ENCODE data around the gene EDIL3. TPM values are rescaled to one million over a fixed set of nuclear protein-coding genes. Genes with fewer than 3 reads are reported as not detected.

The EDIL3 gene
- total and polyA plus RNA-seq, 2 donors (not counting 1 experiment from before 2014, with no cell fraction given) = not detected

DNA sequence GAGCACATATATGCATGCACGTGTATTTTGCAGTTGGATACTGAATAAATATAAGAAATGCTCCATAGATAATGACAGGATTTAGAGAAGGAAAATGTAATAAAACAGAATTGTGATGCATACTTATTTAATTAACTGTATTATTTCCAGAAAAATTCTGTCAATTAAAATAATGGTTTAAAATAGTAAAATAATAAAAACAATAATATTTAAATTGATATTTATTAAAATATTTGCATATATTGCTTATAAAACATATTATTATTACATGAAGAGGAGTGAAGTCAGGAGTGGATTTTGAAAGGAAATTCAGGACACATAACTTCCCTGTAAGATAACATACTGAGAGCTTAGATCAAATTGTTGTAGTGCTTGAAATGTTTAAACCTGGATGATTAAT is 21.4 kb upstream of the EDIL3 start:
- CTCF ChIA-PET = no interaction called here
- Mint-ChIP-seq H3K4me3 (no peak overlapping the region), H3K27me3 (no peaks in the 10 kb centered on the region), H3K9me3 (ENCODE audit: insufficient read depth) (no peaks in the 10 kb centered on the region), H3K4me1 (no peaks in the 10 kb centered on the region), H3K27ac (no peak overlapping the region)
- intact Hi-C loops (cut with micrococcal nuclease) = no loop called here
- ATAC-seq (ENCODE audit: low read depth) (no peak), DNase-seq (no peak)
- Histone ChIP-seq H3K4me1 (ENCODE audit: control insufficient read depth in 2 of 2, insufficient read depth in 2 of 2, low read length in 2 of 2) (no peaks in the 10 kb centered on the region), H3K27me3 (replicated peaks in 1 of 4; ENCODE audit: control extremely low read depth in 1 of 4, control insufficient read depth in 3 of 4, insufficient read depth in 4 of 4, low read length in 3 of 4) (no peaks in the 10 kb centered on the region), H3K4me2 (replicated peaks; ENCODE audit: low read depth, low read length, poor library complexity, severe bottlenecking) (no peak overlapping the region), H4K20me1 (ENCODE audit: control insufficient read depth, insufficient read depth, low read length, poor library complexity, severe bottlenecking) (no peaks in the 10 kb centered on the region), H3K9ac (ENCODE audit: low read length) (no peak overlapping the region), H3K36me3 (replicated peaks in 1 of 2; ENCODE audit: control extremely low read depth in 1 of 2, control insufficient read depth in 1 of 2, extremely low read depth in 1 of 2, insufficient read depth in 2 of 2, low read length in 1 of 2) (no peaks in the 10 kb centered on the region), H3K9me3 (ENCODE audit: control extremely low read depth in 1 of 3, control insufficient read depth in 2 of 3, insufficient read depth in 1 of 3, low read length in 2 of 3) (no peaks in the 10 kb centered on the region), H2AFZ (ENCODE audit: insufficient read depth, low read depth, low read length, poor library complexity, severe bottlenecking) (no peak overlapping the region), H3K79me2 (ENCODE audit: control insufficient read depth, insufficient read depth, low read length) (no peaks in the 10 kb centered on the region), H3K4me3 (ENCODE audit: control extremely low read depth in 1 of 5, extremely low read depth in 1 of 5, insufficient read depth in 1 of 5, low read depth in 2 of 5, low read length in 4 of 5) (no peak overlapping the region), H3K27ac (ENCODE audit: low read length in 2 of 2) (no peak overlapping the region)
- no CpG with 5 or more reads among the region's 1 CpG for WGBS (ENCODE audit: insufficient coverage)
- POLR2A ChIA-PET = no interaction called here
- TF ChIP-seq EZH2 (IDR thresholded peaks at IDR 0.05; ENCODE audit: borderline replicate concordance, insufficient read depth, low read depth, low read length, poor library complexity, severe bottlenecking) (no peak), CTCF (IDR thresholded peaks at IDR 0.05) (no peak)

GRCh38 chr5:84403773-84404172 is 19.1 kb upstream of the EDIL3 start:
- H3K27ac ChIP-seq (ENCODE audit: low read length in 2 of 2) = no peak overlapping the region
- intact Hi-C loops (cut with micrococcal nuclease) = no loop called here
- no peak overlapping the region for H3K4me3 Mint-ChIP-seq
- TF ChIP-seq EZH2 (IDR thresholded peaks at IDR 0.05; ENCODE audit: borderline replicate concordance, insufficient read depth, low read depth, low read length, poor library complexity, severe bottlenecking) = no peak
- TF ChIP-seq CTCF (IDR thresholded peaks at IDR 0.05) = no peak
- no peaks in the 10 kb centered on the region for H4K20me1 ChIP-seq (ENCODE audit: control insufficient read depth, insufficient read depth, low read length, poor library complexity, severe bottlenecking)
- H3K4me1 Mint-ChIP-seq = no peaks in the 10 kb centered on the region
- no peaks in the 10 kb centered on the region for H3K4me1 ChIP-seq (ENCODE audit: control insufficient read depth in 2 of 2, insufficient read depth in 2 of 2, low read length in 2 of 2)
- no peak overlapping the region for H3K27ac Mint-ChIP-seq
- no peaks in the 10 kb centered on the region for H3K36me3 ChIP-seq (replicated peaks in 1 of 2; ENCODE audit: control extremely low read depth in 1 of 2, control insufficient read depth in 1 of 2, extremely low read depth in 1 of 2, insufficient read depth in 2 of 2, low read length in 1 of 2)
- H3K9me3 Mint-ChIP-seq (ENCODE audit: insufficient read depth) = no peaks in the 10 kb centered on the region
- H3K4me3 ChIP-seq (ENCODE audit: control extremely low read depth in 1 of 5, extremely low read depth in 1 of 5, insufficient read depth in 1 of 5, low read depth in 2 of 5, low read length in 4 of 5) = no peak overlapping the region
- no peaks in the 10 kb centered on the region for H3K27me3 ChIP-seq (replicated peaks in 1 of 4; ENCODE audit: control extremely low read depth in 1 of 4, control insufficient read depth in 3 of 4, insufficient read depth in 4 of 4, low read length in 3 of 4)
- no peaks in the 10 kb centered on the region for H3K27me3 Mint-ChIP-seq
- H3K9ac ChIP-seq (ENCODE audit: low read length) = no peak overlapping the region
- no peak for ATAC-seq (ENCODE audit: low read depth)
- CTCF ChIA-PET = no interaction called here
- POLR2A ChIA-PET = no interaction called here
- no peak overlapping the region for H2AFZ ChIP-seq (ENCODE audit: insufficient read depth, low read depth, low read length, poor library complexity, severe bottlenecking)
- H3K79me2 ChIP-seq (ENCODE audit: control insufficient read depth, insufficient read depth, low read length) = no peaks in the 10 kb centered on the region
- no peaks in the 10 kb centered on the region for H3K9me3 ChIP-seq (ENCODE audit: control extremely low read depth in 1 of 3, control insufficient read depth in 2 of 3, insufficient read depth in 1 of 3, low read length in 2 of 3)
- DNase-seq = no peak
- no peak overlapping the region for H3K4me2 ChIP-seq (replicated peaks; ENCODE audit: low read depth, low read length, poor library complexity, severe bottlenecking)

Data from B cell (primary cell).